ENCODE results near the gene UBASH3B.

DNA sequence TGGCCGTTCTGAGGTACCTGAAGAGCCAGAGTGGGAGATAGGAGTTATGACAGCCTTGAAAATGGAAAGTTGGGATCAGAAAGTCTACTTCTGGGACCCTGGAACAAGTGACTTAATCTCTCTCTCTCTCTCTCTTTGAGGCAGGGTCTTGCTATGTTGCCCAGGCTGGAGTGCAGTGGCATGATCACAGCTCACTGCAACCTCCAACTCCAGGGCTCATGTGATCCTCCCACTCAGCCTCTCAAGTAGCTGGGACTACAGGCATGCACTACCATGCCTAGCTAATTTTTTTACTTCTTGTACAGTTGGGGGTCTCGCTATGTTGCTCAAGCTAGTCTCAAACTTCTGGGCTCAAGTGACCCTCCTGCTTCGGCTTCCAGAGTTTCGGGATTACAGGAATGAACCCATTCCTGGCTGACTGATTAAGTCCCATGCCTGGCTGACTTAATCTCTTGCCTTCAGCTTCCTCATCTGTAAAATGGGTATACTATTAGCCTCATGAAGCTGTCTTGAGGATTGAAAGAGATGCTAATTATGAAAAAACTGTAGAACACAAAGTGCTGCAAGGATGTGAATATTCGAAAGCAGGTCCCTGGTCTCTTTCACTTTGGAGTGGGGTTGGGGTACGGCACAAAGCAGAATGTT, 87.7 kb downstream of the UBASH3B start:
- TF ChIP-seq CTCF (IDR thresholded peaks at IDR 0.05; ENCODE audit: insufficient read depth, low read depth, low read length) (no peak), EZH2 (IDR thresholded peaks at IDR 0.05; ENCODE audit: insufficient read depth, low read length) (no peak)
